ENCODE measurements around the gene ERICH6B.

The ERICH6B gene

GRCh38 chr13:45601680-45602079, 13.9 kb downstream of the ERICH6B start:
- no peak for DNase-seq (ENCODE audit: low read depth)

- no peak for DNase-seq (ENCODE audit: low read depth)
These were observed 16.9 kb downstream of the ERICH6B start for GRCh38 chr13:45598597-45598996.

- DNase-seq (ENCODE audit: low read depth), result no peak
These were observed 18.6 kb downstream of the ERICH6B start for GRCh38 chr13:45596800-45597475.

- no peak for DNase-seq (ENCODE audit: low read depth)
These were observed 19.6 kb downstream of the ERICH6B start for GRCh38 chr13:45595965-45596364.

- DNase-seq (ENCODE audit: low read depth), result no peak
These were observed 20.8 kb downstream of the ERICH6B start for GRCh38 chr13:45594764-45595163.

- DNase-seq (ENCODE audit: low read depth), result no peak
These were observed 21.3 kb downstream of the ERICH6B start for GRCh38 chr13:45594227-45594626.

- DNase-seq (ENCODE audit: low read depth), result no peak
These were observed 22.8 kb downstream of the ERICH6B start for GRCh38 chr13:45592758-45593157.

- DNase-seq (ENCODE audit: low read depth), result no peak
These were observed 25.5 kb downstream of the ERICH6B start for GRCh38 chr13:45590066-45590465.

- DNase-seq (ENCODE audit: low read depth), result no peak
These were observed 27.6 kb downstream of the ERICH6B start for GRCh38 chr13:45587897-45588296.

GRCh38 chr13:45584816-45585215, 30.7 kb downstream of the ERICH6B start:
- DNase-seq (ENCODE audit: low read depth), result no peak

- no peak for DNase-seq (ENCODE audit: low read depth)
These were observed 33.0 kb downstream of the ERICH6B start for GRCh38 chr13:45582408-45583076.

GRCh38 chr13:45576466-45576865, 39.1 kb downstream of the ERICH6B start:
- no peak for DNase-seq (ENCODE audit: low read depth)

- DNase-seq (ENCODE audit: low read depth), result no peak
These were observed 39.7 kb downstream of the ERICH6B start for GRCh38 chr13:45575830-45576180.

- no peak for DNase-seq (ENCODE audit: low read depth)
These were observed 40.3 kb downstream of the ERICH6B start for GRCh38 chr13:45575146-45575829.

- DNase-seq (ENCODE audit: low read depth), result no peak
These were observed 50.2 kb downstream of the ERICH6B start for GRCh38 chr13:45565331-45565730.

GRCh38 chr13:45564133-45564776, 51.3 kb downstream of the ERICH6B start:
- peak; percentile 35 for DNase-seq (ENCODE audit: low read depth)

- no peak for DNase-seq (ENCODE audit: low read depth)
These were observed 60.9 kb downstream of the ERICH6B start for GRCh38 chr13:45554604-45555109.

- DNase-seq (ENCODE audit: low read depth), result no peak
These were observed 67.3 kb downstream of the ERICH6B start for GRCh38 chr13:45548281-45548680.

GRCh38 chr13:45546410-45546765, 69.2 kb downstream of the ERICH6B start:
- no peak for DNase-seq (ENCODE audit: low read depth)

GRCh38 chr13:45545686-45546409, 69.7 kb downstream of the ERICH6B start:
- no peak for DNase-seq (ENCODE audit: low read depth)

GRCh38 chr13:45544520-45544919, 71.0 kb downstream of the ERICH6B start:
- DNase-seq (ENCODE audit: low read depth), result no peak

GRCh38 chr13:45542878-45543277, 72.7 kb downstream of the ERICH6B start:
- DNase-seq (ENCODE audit: low read depth), result no peak
